ENCODE results near the gene NUDT14.

DNA sequence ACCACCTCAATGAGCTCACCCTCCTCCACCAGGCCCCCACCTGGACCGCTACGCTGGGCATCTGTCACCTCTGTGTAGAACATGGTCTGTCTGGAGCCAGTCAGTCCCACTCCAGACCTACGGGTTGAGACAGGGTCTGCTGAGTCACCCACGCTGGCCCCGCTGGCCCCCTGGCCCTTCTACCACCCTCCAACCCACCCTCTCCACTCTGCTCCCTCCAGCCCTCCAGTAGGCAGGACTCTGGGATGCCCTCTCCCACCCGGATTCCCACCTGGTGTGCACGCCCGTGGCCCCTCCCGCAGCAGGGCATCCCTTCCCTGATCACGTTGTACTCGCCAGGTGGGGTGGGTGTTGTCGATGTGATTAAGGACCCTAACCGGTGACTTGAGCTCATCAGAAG, 8.0 kb downstream of the NUDT14 start:
- no peak for TF ChIP-seq POLR2A (IDR thresholded peaks at IDR 0.05)
- TF ChIP-seq, protein P1, sequence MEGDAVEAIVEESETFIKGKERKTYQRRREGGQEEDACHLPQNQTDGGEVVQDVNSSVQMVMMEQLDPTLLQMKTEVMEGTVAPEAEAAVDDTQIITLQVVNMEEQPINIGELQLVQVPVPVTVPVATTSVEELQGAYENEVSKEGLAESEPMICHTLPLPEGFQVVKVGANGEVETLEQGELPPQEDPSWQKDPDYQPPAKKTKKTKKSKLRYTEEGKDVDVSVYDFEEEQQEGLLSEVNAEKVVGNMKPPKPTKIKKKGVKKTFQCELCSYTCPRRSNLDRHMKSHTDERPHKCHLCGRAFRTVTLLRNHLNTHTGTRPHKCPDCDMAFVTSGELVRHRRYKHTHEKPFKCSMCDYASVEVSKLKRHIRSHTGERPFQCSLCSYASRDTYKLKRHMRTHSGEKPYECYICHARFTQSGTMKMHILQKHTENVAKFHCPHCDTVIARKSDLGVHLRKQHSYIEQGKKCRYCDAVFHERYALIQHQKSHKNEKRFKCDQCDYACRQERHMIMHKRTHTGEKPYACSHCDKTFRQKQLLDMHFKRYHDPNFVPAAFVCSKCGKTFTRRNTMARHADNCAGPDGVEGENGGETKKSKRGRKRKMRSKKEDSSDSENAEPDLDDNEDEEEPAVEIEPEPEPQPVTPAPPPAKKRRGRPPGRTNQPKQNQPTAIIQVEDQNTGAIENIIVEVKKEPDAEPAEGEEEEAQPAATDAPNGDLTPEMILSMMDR (IDR thresholded peaks at IDR 0.05) = no peak

All from tibial nerve (tissue), 3 donors.